Transverse colon (tissue), 4 donors: ENCODE results near the gene CGB5.

Experiments
- POLR2A ChIP-seq: fragments of 450-650 bp; IDR thresholded peaks from one replicate; pipeline ENCODE4 v1.6.1; 2016; ENCODE audit warnings: antibody characterized with exemption, mild to moderate bottlenecking, moderate library complexity
- POLR2AphosphoS5 ChIP-seq, 3 donors: sonication (generic); formaldehyde crosslinking; IDR thresholded peaks; one replicate each; pipeline ENCODE4 v1.6.1; 2016; ENCODE audit warnings: antibody characterized with exemption in 3 of 3
- TF ChIP-seq, protein P1 (sequence below), 5 experiments: fragments of 200-600 bp in 3 of 5; fragments of 450-650 bp in 2 of 5; sonication (generic) in 3 of 5; IDR thresholded peaks; 1 replicate in 2 of 5; 2 replicates in 3 of 5; pipeline ENCODE4 v1.5.1; 2016 to 2017; ENCODE audit warnings: antibody characterized with exemption in 5 of 5, inconsistent platforms in 3 of 5, mild to moderate bottlenecking in 2 of 5, moderate library complexity in 1 of 5

DNA sequence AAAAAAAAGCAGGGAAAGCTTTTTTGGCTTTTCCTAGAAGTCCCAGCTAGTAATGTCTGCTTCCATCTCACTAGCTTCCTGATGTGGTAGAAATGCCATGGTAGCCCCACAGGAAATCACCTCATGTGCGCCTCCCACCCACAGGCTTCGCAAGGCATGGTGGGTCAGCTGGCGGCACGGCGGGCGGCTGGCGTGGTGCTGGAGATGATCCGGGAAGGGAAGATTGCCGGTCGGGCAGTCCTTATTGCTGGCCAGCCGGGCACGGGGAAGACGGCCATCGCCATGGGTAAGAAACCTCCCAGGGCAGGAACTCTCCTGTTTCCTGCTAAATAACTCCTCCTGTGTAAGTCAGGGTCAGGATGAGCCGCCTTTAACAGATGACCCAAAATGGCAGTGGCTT, 39.5 kb upstream of the CGB5 start:
- TF ChIP-seq, protein P1, sequence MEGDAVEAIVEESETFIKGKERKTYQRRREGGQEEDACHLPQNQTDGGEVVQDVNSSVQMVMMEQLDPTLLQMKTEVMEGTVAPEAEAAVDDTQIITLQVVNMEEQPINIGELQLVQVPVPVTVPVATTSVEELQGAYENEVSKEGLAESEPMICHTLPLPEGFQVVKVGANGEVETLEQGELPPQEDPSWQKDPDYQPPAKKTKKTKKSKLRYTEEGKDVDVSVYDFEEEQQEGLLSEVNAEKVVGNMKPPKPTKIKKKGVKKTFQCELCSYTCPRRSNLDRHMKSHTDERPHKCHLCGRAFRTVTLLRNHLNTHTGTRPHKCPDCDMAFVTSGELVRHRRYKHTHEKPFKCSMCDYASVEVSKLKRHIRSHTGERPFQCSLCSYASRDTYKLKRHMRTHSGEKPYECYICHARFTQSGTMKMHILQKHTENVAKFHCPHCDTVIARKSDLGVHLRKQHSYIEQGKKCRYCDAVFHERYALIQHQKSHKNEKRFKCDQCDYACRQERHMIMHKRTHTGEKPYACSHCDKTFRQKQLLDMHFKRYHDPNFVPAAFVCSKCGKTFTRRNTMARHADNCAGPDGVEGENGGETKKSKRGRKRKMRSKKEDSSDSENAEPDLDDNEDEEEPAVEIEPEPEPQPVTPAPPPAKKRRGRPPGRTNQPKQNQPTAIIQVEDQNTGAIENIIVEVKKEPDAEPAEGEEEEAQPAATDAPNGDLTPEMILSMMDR (IDR thresholded peaks at IDR 0.05) = no peak
- TF ChIP-seq POLR2AphosphoS5 (IDR thresholded peaks at IDR 0.05) = no peak
- TF ChIP-seq POLR2A = no peak
